Psoas muscle (tissue), 8 donors: Measurements from ENCODE around the gene HGF. TPM values are rescaled to one million over a fixed set of nuclear protein-coding genes. Genes with fewer than 3 reads are reported as not detected.

ENCODE experiments used
- ATAC-seq, 4 donors: fragments of 200-7000 bp; cut with Tn5 transposase; one replicate each; pipeline ENCODE4 v1.9.1; 2020; ENCODE audit warnings: moderate library complexity in 3 of 4, mild to moderate bottlenecking in 2 of 4
- DNase-seq, 2 donors: peaks; one replicate each; pipeline ENCODE4 v3.0.0-alpha.2; 2020
- H3K27ac ChIP-seq: fragments of 200-600 bp; one replicate; pipeline ENCODE4 v1.8.0; 2022
- H3K27me3 ChIP-seq, 3 donors: fragments of 200-600 bp in 1 of 3; one replicate each; pipeline versions ENCODE4 v1.6.1 to v1.8.0; 2013 to 2022; ENCODE audit warnings: low read length in 2 of 3, mild to moderate bottlenecking in 2 of 3, moderate library complexity in 1 of 3; ENCODE audit not compliant: insufficient read depth in 3 of 3
- H3K36me3 ChIP-seq, 2 donors: fragments of 200-600 bp in 1 of 2; one replicate each; pipeline versions ENCODE4 v1.6.1 to v1.8.0; 2013 to 2022; ENCODE audit warnings: low read depth in 1 of 2, mild to moderate bottlenecking in 1 of 2, moderate library complexity in 1 of 2; ENCODE audit not compliant: insufficient read depth in 1 of 2
- H3K4me1 ChIP-seq: fragments of 200-600 bp; one replicate; pipeline ENCODE4 v1.8.0; 2022
- H3K4me3 ChIP-seq: fragments of 200-600 bp; one replicate; pipeline ENCODE4 v1.8.0; 2022; ENCODE audit warnings: mild to moderate bottlenecking
- H3K9me3 ChIP-seq: fragments of 200-600 bp; one replicate; pipeline ENCODE4 v1.8.0; 2022
- WGBS, 3 donors: extraction: QIAGEN DNeasy Blood & Tissue Kit; methylation state at CpG; one replicate each; pipeline versions ENCODE4 v1.1.6 to v1.1.7; 2013; 5-methylcytosine and 5-hydroxymethylcytosine counted together
- intact Hi-C, 2 donors: fragments of 100-400 bp; cut with DNase I; formaldehyde crosslinking; loops; one replicate each; pipeline versions ENCODE4 v1.11.0 to v1.14.2; 2022
- polyA plus RNA-seq, 3 donors: library from polyadenylated mRNA; stranded (reverse); fragments of 200-250 nt; gene quantifications; one replicate each; pipeline ENCODE4 v1.2.3, GENCODE V29; 2013
- total RNA-seq, 4 donors: library from RNA; stranded (reverse); fragmentation: NEBNext Ultra II Directional in 2 of 4; extraction: Animal tissue kit (Norgen Biotek cat#: 25700) in 2 of 4; gene quantifications; one replicate each; pipeline versions ENCODE4 v1.2.1 to v1.2.4, GENCODE V29; 2021 to 2023
- TF ChIP-seq, protein P1 (sequence below): fragments of 200-600 bp; IDR thresholded peaks from one replicate; pipeline ENCODE4 v1.8.0; 2022; ENCODE audit warnings: antibody characterized with exemption
- donor health status: healthy with polysubstance abuse.
- donor health status: DM: no; HTN: no; CAD: no; lungs with moderate emphysema.
- donor health status: Bipolar disorder and iron deficiency.
- donor health status: healthy.
- donor health status: DM: yes; HTN: yes; CAD: no.
- donor health status: DM: no; HTN: no; CAD: no.
- donor health status: DM: no; HTN: no; CAD: no.
- donor health status: DM: yes; HTN: yes; CAD: no.

The HGF gene
- total and polyA plus RNA-seq, 7 donors, result 0.25 to 3.7 (median 0.78) TPM

GRCh38 chr7:81672872-81673271, 97.0 kb downstream of the HGF start:
- 49 to 56% (median 55%) methylated on average over 1 of the region's 1 CpG for WGBS, 3 donors
- no peak overlapping the region for H3K27ac ChIP-seq

DNA sequence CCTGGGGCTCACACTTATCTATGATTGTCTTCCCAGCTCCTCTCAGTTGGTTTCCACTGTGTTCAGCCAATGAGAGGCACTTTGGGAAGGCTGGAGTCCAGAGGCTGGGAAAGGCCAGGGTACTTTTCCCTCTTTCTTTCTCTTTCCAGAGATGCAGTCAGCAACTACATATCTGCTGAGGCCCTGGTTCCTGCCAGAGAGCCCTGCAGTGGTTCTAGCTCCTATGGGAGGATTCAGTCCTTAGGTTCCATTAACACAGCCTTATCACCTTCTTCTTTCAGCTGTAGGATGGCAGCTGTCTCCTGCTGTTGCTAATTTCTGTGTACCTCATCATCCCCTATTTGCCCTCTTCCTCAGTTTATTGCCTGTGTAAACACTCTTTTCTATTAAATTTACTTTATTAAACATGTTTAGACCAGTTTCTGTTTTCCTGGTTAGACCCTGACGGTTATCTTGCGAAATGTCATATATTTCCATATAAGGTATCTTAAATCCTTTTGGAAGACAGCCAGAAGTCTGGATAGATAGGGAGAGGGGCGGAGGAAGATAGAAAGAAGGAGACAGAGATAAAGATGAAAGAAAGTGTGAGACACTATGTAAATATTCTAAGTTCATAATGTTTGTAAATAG, 100.3 kb downstream of the HGF start:
- Histone ChIP-seq H3K27me3 (no peaks in the 10 kb centered on the region), H3K36me3 (no peaks in the 10 kb centered on the region), H3K4me1 (no peaks in the 10 kb centered on the region), H3K4me3 (no peak overlapping the region), H3K9me3 (no peaks in the 10 kb centered on the region), H3K27ac (no peak overlapping the region)
- WGBS, 3 donors, result 85 to 93% (median 89%) methylated on average over 3 of the region's 3 CpGs
- DNase-seq (no peak), ATAC-seq (no peak)
- TF ChIP-seq, protein P1, sequence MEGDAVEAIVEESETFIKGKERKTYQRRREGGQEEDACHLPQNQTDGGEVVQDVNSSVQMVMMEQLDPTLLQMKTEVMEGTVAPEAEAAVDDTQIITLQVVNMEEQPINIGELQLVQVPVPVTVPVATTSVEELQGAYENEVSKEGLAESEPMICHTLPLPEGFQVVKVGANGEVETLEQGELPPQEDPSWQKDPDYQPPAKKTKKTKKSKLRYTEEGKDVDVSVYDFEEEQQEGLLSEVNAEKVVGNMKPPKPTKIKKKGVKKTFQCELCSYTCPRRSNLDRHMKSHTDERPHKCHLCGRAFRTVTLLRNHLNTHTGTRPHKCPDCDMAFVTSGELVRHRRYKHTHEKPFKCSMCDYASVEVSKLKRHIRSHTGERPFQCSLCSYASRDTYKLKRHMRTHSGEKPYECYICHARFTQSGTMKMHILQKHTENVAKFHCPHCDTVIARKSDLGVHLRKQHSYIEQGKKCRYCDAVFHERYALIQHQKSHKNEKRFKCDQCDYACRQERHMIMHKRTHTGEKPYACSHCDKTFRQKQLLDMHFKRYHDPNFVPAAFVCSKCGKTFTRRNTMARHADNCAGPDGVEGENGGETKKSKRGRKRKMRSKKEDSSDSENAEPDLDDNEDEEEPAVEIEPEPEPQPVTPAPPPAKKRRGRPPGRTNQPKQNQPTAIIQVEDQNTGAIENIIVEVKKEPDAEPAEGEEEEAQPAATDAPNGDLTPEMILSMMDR, result no peak
- intact Hi-C loops, result no loop called here

More at GRCh38 chr7:81672872-81673271, 97.0 kb downstream of the HGF start:
- no peak for ATAC-seq
- Histone ChIP-seq H3K4me3 (no peak overlapping the region), H3K36me3 (no peaks in the 10 kb centered on the region), H3K27me3 (no peaks in the 10 kb centered on the region), H3K9me3 (no peaks in the 10 kb centered on the region), H3K4me1 (no peaks in the 10 kb centered on the region)
- intact Hi-C loops, result no loop called here
- TF ChIP-seq, protein P1, result no peak
- no peak for DNase-seq

GRCh38 chr7:81666209-81666608, 103.6 kb downstream of the HGF start:
- Histone ChIP-seq H3K36me3 (no peaks in the 10 kb centered on the region), H3K9me3 (no peaks in the 10 kb centered on the region), H3K27ac (no peak overlapping the region), H3K4me3 (no peak overlapping the region), H3K27me3 (no peaks in the 10 kb centered on the region), H3K4me1 (no peaks in the 10 kb centered on the region)
- no peak for DNase-seq
- intact Hi-C loops, result no loop called here
- TF ChIP-seq, protein P1, result no peak
- WGBS, 3 donors, result 40 to 66% (median 43%) methylated on average over 1 of the region's 1 CpG
- no peak for ATAC-seq

- no peak for ATAC-seq
- H3K4me3 ChIP-seq, result no peak overlapping the region
- no peaks in the 10 kb centered on the region for H3K4me1 ChIP-seq
- DNase-seq, result no peak
- H3K27ac ChIP-seq, result no peak overlapping the region
- H3K27me3 ChIP-seq, result no peaks in the 10 kb centered on the region
- 59 to 64% (median 63%) methylated on average over 3 of the region's 3 CpGs for WGBS, 3 donors
- no peaks in the 10 kb centered on the region for H3K36me3 ChIP-seq
- TF ChIP-seq, protein P1, result no peak
- intact Hi-C loops, result no loop called here
- H3K9me3 ChIP-seq, result no peaks in the 10 kb centered on the region
Measured at GRCh38 chr7:81665236-81665635, 104.6 kb downstream of the HGF start.

DNA sequence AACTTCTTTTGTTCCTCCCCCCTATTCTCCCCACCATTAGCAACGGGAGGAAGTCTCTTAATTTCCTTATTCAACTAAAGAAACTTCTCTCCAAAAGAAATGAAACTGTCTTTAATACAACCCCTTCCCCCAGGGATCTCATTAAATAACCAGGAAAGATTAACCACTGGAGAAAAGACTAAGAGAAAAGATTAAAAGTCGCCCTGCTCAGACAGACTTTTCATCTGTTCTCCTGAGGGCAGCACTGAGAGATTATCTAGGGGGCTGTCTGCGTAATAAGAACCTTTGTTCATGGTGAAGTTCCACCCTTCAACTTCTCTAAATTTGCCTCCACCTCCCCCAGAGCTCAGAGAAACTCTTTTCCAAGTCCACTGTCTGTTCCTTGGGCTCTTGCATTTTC, 105.5 kb downstream of the HGF start:
- Histone ChIP-seq H3K4me1 (no peaks in the 10 kb centered on the region), H3K9me3 (no peaks in the 10 kb centered on the region), H3K27me3 (no peaks in the 10 kb centered on the region), H3K36me3 (no peaks in the 10 kb centered on the region), H3K4me3 (no peak overlapping the region), H3K27ac (no peak overlapping the region)
- ATAC-seq (no peak), DNase-seq (no peak)
- WGBS, 3 donors, result 49 to 53% (median 50%) methylated on average over 3 of the region's 3 CpGs
- intact Hi-C loops, result no loop called here
- TF ChIP-seq, protein P1, result no peak
